22Rv1 (cell line): ENCODE data around the gene KLHL17.

ENCODE experiments used
- CTCF ChIP-seq: fragments of 450-650 bp; IDR thresholded peaks from 2 replicates; pipeline ENCODE4 v1.5.1; 2017; ENCODE audit warnings: mild to moderate bottlenecking
- ZFX ChIP-seq: fragments of 450-650 bp; IDR thresholded peaks from 2 replicates; pipeline ENCODE4 v1.6.1; 2017; ENCODE audit warnings: antibody characterized with exemption, borderline replicate concordance

GRCh38 chr1:931380-932172 is 28.8 kb upstream of the KLHL17 start:
- TF ChIP-seq CTCF = no peak
- no peak for TF ChIP-seq ZFX
